ENCODE results near the gene ASCL2. TPM values are rescaled to one million over a fixed set of nuclear protein-coding genes. Genes with fewer than 3 reads are reported as not detected.
"Not testable (repeated sequence)": the region's sequence is repeated elsewhere in the genome, so short reads cannot be mapped to it uniquely, and the experiment has no call there.

Gene ASCL2
- total and polyA plus RNA-seq, 10 of the 15 experiments (the other 5 are each of a cell fraction or from before 2014, with no cell fraction given) = not detected

DNA sequence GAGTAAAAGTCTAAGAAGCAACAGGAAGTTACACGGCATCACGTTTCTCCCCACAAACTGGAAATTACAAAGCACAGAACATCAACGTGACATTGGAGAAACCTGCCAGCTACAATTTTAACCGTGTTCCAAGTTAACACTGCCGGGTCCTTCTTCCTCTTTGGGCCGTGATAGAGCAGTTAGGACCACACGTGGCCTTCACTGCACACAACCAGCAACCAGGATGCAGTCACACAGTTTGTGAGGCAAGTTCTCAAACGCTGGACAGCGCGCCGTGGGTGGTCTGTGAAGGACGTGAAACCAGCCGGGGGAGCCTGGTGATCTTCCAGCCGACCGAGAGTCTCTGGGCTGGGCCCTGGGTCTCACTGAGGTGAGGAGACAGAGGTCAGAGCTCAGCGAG is 16.7 kb upstream of the ASCL2 start (continued):
- TF ChIP-seq, protein P1, sequence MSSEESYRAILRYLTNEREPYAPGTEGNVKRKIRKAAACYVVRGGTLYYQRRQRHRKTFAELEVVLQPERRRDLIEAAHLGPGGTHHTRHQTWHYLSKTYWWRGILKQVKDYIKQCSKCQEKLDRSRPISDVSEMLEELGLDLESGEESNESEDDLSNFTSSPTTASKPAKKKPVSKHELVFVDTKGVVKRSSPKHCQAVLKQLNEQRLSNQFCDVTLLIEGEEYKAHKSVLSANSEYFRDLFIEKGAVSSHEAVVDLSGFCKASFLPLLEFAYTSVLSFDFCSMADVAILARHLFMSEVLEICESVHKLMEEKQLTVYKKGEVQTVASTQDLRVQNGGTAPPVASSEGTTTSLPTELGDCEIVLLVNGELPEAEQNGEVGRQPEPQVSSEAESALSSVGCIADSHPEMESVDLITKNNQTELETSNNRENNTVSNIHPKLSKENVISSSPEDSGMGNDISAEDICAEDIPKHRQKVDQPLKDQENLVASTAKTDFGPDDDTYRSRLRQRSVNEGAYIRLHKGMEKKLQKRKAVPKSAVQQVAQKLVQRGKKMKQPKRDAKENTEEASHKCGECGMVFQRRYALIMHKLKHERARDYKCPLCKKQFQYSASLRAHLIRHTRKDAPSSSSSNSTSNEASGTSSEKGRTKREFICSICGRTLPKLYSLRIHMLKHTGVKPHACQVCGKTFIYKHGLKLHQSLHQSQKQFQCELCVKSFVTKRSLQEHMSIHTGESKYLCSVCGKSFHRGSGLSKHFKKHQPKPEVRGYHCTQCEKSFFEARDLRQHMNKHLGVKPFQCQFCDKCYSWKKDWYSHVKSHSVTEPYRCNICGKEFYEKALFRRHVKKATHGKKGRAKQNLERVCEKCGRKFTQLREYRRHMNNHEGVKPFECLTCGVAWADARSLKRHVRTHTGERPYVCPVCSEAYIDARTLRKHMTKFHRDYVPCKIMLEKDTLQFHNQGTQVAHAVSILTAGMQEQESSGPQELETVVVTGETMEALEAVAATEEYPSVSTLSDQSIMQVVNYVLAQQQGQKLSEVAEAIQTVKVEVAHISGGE (CRISPR knock-in tag; IDR thresholded peaks at IDR 0.05) = no peak
- TF ChIP-seq SREBF2 (IDR thresholded peaks at IDR 0.05; ENCODE audit: low read length) = no peak
- TF ChIP-seq, protein P2, sequence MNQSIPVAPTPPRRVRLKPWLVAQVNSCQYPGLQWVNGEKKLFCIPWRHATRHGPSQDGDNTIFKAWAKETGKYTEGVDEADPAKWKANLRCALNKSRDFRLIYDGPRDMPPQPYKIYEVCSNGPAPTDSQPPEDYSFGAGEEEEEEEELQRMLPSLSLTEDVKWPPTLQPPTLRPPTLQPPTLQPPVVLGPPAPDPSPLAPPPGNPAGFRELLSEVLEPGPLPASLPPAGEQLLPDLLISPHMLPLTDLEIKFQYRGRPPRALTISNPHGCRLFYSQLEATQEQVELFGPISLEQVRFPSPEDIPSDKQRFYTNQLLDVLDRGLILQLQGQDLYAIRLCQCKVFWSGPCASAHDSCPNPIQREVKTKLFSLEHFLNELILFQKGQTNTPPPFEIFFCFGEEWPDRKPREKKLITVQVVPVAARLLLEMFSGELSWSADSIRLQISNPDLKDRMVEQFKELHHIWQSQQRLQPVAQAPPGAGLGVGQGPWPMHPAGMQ (IDR thresholded peaks at IDR 0.05; ENCODE audit: borderline replicate concordance) = no peak
- TF ChIP-seq, protein P3, sequence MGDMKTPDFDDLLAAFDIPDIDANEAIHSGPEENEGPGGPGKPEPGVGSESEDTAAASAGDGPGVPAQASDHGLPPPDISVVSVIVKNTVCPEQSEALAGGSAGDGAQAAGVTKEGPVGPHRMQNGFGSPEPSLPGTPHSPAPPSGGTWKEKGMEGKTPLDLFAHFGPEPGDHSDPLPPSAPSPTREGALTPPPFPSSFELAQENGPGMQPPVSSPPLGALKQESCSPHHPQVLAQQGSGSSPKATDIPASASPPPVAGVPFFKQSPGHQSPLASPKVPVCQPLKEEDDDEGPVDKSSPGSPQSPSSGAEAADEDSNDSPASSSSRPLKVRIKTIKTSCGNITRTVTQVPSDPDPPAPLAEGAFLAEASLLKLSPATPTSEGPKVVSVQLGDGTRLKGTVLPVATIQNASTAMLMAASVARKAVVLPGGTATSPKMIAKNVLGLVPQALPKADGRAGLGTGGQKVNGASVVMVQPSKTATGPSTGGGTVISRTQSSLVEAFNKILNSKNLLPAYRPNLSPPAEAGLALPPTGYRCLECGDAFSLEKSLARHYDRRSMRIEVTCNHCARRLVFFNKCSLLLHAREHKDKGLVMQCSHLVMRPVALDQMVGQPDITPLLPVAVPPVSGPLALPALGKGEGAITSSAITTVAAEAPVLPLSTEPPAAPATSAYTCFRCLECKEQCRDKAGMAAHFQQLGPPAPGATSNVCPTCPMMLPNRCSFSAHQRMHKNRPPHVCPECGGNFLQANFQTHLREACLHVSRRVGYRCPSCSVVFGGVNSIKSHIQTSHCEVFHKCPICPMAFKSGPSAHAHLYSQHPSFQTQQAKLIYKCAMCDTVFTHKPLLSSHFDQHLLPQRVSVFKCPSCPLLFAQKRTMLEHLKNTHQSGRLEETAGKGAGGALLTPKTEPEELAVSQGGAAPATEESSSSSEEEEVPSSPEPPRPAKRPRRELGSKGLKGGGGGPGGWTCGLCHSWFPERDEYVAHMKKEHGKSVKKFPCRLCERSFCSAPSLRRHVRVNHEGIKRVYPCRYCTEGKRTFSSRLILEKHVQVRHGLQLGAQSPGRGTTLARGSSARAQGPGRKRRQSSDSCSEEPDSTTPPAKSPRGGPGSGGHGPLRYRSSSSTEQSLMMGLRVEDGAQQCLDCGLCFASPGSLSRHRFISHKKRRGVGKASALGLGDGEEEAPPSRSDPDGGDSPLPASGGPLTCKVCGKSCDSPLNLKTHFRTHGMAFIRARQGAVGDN (IDR thresholded peaks at IDR 0.05) = no peak
- no peak for TF ChIP-seq GATAD2B (conservative IDR thresholded peaks at IDR 0.05; ENCODE audit: low read depth)
- TF ChIP-seq, protein P4, sequence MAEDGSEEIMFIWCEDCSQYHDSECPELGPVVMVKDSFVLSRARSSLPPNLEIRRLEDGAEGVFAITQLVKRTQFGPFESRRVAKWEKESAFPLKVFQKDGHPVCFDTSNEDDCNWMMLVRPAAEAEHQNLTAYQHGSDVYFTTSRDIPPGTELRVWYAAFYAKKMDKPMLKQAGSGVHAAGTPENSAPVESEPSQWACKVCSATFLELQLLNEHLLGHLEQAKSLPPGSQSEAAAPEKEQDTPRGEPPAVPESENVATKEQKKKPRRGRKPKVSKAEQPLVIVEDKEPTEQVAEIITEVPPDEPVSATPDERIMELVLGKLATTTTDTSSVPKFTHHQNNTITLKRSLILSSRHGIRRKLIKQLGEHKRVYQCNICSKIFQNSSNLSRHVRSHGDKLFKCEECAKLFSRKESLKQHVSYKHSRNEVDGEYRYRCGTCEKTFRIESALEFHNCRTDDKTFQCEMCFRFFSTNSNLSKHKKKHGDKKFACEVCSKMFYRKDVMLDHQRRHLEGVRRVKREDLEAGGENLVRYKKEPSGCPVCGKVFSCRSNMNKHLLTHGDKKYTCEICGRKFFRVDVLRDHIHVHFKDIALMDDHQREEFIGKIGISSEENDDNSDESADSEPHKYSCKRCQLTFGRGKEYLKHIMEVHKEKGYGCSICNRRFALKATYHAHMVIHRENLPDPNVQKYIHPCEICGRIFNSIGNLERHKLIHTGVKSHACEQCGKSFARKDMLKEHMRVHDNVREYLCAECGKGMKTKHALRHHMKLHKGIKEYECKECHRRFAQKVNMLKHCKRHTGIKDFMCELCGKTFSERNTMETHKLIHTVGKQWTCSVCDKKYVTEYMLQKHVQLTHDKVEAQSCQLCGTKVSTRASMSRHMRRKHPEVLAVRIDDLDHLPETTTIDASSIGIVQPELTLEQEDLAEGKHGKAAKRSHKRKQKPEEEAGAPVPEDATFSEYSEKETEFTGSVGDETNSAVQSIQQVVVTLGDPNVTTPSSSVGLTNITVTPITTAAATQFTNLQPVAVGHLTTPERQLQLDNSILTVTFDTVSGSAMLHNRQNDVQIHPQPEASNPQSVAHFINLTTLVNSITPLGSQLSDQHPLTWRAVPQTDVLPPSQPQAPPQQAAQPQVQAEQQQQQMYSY (CRISPR knock-in tag; IDR thresholded peaks at IDR 0.05) = no peak
- TF ChIP-seq, protein P5, sequence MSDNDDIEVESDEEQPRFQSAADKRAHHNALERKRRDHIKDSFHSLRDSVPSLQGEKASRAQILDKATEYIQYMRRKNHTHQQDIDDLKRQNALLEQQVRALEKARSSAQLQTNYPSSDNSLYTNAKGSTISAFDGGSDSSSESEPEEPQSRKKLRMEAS (IDR thresholded peaks at IDR 0.05; ENCODE audit: low read depth, low read length) = no peak
- no peak for TF ChIP-seq SREBF1 (IDR thresholded peaks at IDR 0.05; ENCODE audit: low read length)
- no peak for TF ChIP-seq CHD2 (IDR thresholded peaks at IDR 0.05; ENCODE audit: borderline replicate concordance, low read depth, low read length)

DNA sequence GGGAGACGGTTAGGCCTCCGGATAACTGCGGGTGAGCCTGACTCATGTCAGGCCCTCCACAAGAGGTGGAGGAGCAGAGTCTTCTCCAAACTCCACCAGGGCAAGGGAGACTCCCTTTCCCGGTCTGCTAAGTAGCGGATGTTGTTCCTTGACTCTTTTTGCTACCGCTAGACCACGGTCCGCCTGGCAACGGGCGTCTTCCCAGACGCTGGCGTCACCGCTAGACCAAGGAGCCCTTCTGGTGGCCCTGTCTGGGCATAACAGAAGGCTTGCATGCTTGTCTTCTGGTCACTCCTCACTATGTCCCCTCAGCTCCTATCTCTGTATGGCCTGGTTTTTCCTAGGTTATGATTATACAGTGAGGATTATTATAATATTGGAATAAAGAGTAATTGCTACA is 16.0 kb upstream of the ASCL2 start:
- H3K36me3 ChIP-seq (ENCODE audit: control insufficient read depth in 2 of 2, insufficient read depth in 2 of 2, low read length in 1 of 2); H2AFZ ChIP-seq (ENCODE audit: control insufficient read depth, low read depth, low read length); SMC1A ChIA-PET (ENCODE audit: uncharacterized antibody, unreplicated experiment); H3K9ac ChIP-seq (ENCODE audit: control insufficient read depth, insufficient read depth, low read length); CTCF ChIA-PET; in situ Hi-C loops (cut with MboI); H4K20me1 ChIP-seq (ENCODE audit: control insufficient read depth, insufficient read depth); H3K79me2 ChIP-seq (ENCODE audit: control insufficient read depth, insufficient read depth, low read length); BruUV-seq (replicated peaks); POLR2A ChIA-PET; H3K9me3 ChIP-seq (replicated peaks; ENCODE audit: control insufficient read depth, insufficient read depth, low read length); RAD21 ChIA-PET (ENCODE audit: unreplicated experiment); ATAC-seq; DNase-seq (ENCODE audit: low read depth, low spot score); FAIRE-seq; H3K27me3 ChIP-seq (replicated peaks in 1 of 2; ENCODE audit: control insufficient read depth in 2 of 2, insufficient read depth in 2 of 2, low read length in 1 of 2); intact Hi-C loops (cut with micrococcal nuclease; ENCODE audit: unreplicated experiment); H3K4me3 ChIP-seq; H3K4me1 ChIP-seq (ENCODE audit: control insufficient read depth, insufficient read depth, low read length); H3K4me2 ChIP-seq (ENCODE audit: control insufficient read depth, insufficient read depth); H3K27ac ChIP-seq (ENCODE audit: control insufficient read depth, insufficient read depth): not testable (repeated sequence)
- WGBS (ENCODE audit: insufficient coverage, insufficient replicate concordance, low lambda C conversion rate, missing lambda C conversion rate) = 79% methylated on average over 10 of the region's 13 CpGs
